HG02763 (cell line): ENCODE results near the gene TRPC6.
"Not testable (repeated sequence)": the region's sequence is repeated elsewhere in the genome, so short reads cannot be mapped to it uniquely, and the experiment has no call there.

Experiments
- ATAC-seq: cut with Tn5 transposase; IDR thresholded peaks from one replicate; pipeline ENCODE4 v1.9.1; 2021; ENCODE audit warnings: mild to moderate bottlenecking, moderate library complexity; ENCODE audit not compliant: unreplicated experiment

The TRPC6 gene

GRCh38 chr11:101453682-101454081 lies 130.1 kb downstream of the TRPC6 start:
- ATAC-seq: no peak

- no peak for ATAC-seq
Observed at GRCh38 chr11:101448881-101449442, 134.8 kb downstream of the TRPC6 start.

- ATAC-seq: no peak
Observed at GRCh38 chr11:101446726-101447125, 137.1 kb downstream of the TRPC6 start.

- no peak for ATAC-seq
Observed at GRCh38 chr11:101446238-101446637, 137.6 kb downstream of the TRPC6 start.

GRCh38 chr11:101445761-101446160 lies 138.0 kb downstream of the TRPC6 start:
- no peak for ATAC-seq

- no peak for ATAC-seq
Observed at GRCh38 chr11:101444851-101445250, 139.0 kb downstream of the TRPC6 start.

GRCh38 chr11:101444164-101444563 lies 139.6 kb downstream of the TRPC6 start:
- ATAC-seq: no peak

- no peak for ATAC-seq
Observed at GRCh38 chr11:101442936-101443521, 140.8 kb downstream of the TRPC6 start.

GRCh38 chr11:101442171-101442570 lies 141.6 kb downstream of the TRPC6 start:
- no peak for ATAC-seq

- ATAC-seq: no peak
Observed at GRCh38 chr11:101441747-101442146, 142.1 kb downstream of the TRPC6 start.

- ATAC-seq: no peak
Observed at GRCh38 chr11:101439488-101439887, 144.3 kb downstream of the TRPC6 start.

GRCh38 chr11:101438708-101439107 lies 145.1 kb downstream of the TRPC6 start:
- ATAC-seq: not testable (repeated sequence)

- ATAC-seq: no peak
Observed at GRCh38 chr11:101438126-101438525, 145.7 kb downstream of the TRPC6 start.

GRCh38 chr11:101436511-101437142 lies 147.2 kb downstream of the TRPC6 start:
- ATAC-seq: no peak

GRCh38 chr11:101435408-101435973 lies 148.3 kb downstream of the TRPC6 start:
- no peak for ATAC-seq

GRCh38 chr11:101434026-101434643 lies 149.7 kb downstream of the TRPC6 start:
- no peak for ATAC-seq

GRCh38 chr11:101433151-101433550 lies 150.7 kb downstream of the TRPC6 start:
- no peak for ATAC-seq

GRCh38 chr11:101429703-101430540 lies 153.9 kb downstream of the TRPC6 start:
- no peak for ATAC-seq

GRCh38 chr11:101428918-101429317 lies 154.9 kb downstream of the TRPC6 start:
- no peak for ATAC-seq

- ATAC-seq: no peak
Observed at GRCh38 chr11:101407324-101407723, 176.5 kb downstream of the TRPC6 start.
